WTC11 (cell line): ENCODE results near the gene SLC24A4.

ENCODE experiments used
- ATF1 ChIP-seq: sonication (generic); formaldehyde crosslinking; IDR thresholded peaks from 2 replicates; pipeline ENCODE4 v1.8.1; 2023; ENCODE audit warnings: mild to moderate bottlenecking, moderate library complexity, missing genetic modification reagents
- CREM ChIP-seq: sonication (generic); formaldehyde crosslinking; IDR thresholded peaks from 2 replicates; pipeline ENCODE4 v1.8.1; 2022; ENCODE audit warnings: mild to moderate bottlenecking, missing genetic modification reagents, moderate library complexity
- ELF4 ChIP-seq: sonication (generic); formaldehyde crosslinking; IDR thresholded peaks from 2 replicates; pipeline ENCODE4 v1.8.1; 2022; ENCODE audit warnings: low read depth, mild to moderate bottlenecking, moderate library complexity, missing genetic modification reagents
- ESRRA ChIP-seq: sonication (generic); formaldehyde crosslinking; IDR thresholded peaks from 2 replicates; pipeline ENCODE4 v1.8.1; 2022; ENCODE audit warnings: mild to moderate bottlenecking, missing genetic modification reagents, borderline replicate concordance
- HMGA2 ChIP-seq: fragments of 250-450 bp; sonication (Bioruptor Pico); IDR thresholded peaks from 2 replicates; pipeline ENCODE4 v1.4.0; 2021; ENCODE audit warnings: mild to moderate bottlenecking, moderate library complexity
- NFYB ChIP-seq: sonication (generic); formaldehyde crosslinking; conservative IDR thresholded peaks from 2 replicates; pipeline ENCODE4 v1.8.0; 2022; ENCODE audit warnings: low read depth, missing genetic modification reagents
- NR3C1 ChIP-seq: sonication (generic); formaldehyde crosslinking; conservative IDR thresholded peaks from 2 replicates; pipeline ENCODE4 v1.8.1; 2023; ENCODE audit warnings: low read depth, mild to moderate bottlenecking, missing genetic modification reagents
- PRDM15 ChIP-seq: sonication (generic); formaldehyde crosslinking; IDR thresholded peaks from 2 replicates; pipeline ENCODE4 v1.8.0; 2022; ENCODE audit warnings: missing genetic modification reagents
- USF2 ChIP-seq: sonication (generic); formaldehyde crosslinking; IDR thresholded peaks from 2 replicates; pipeline ENCODE4 v1.8.1; 2023; ENCODE audit warnings: mild to moderate bottlenecking, missing genetic modification reagents, moderate library complexity
- ZNF232 ChIP-seq: sonication (generic); formaldehyde crosslinking; IDR thresholded peaks from 2 replicates; pipeline ENCODE4 v1.8.0; 2022; ENCODE audit warnings: mild to moderate bottlenecking, missing genetic modification reagents
- TF ChIP-seq, protein P1 (sequence below): sonication (generic); formaldehyde crosslinking; IDR thresholded peaks from 2 replicates; pipeline ENCODE4 v1.8.0; 2022; ENCODE audit warnings: mild to moderate bottlenecking, missing genetic modification reagents
- TF ChIP-seq, protein P2 (sequence below): fragments of 200-600 bp; IDR thresholded peaks from 2 replicates; pipeline ENCODE4 v1.8.0; 2022; ENCODE audit warnings: antibody characterized with exemption
- TF ChIP-seq, protein P3 (sequence below): sonication (generic); formaldehyde crosslinking; IDR thresholded peaks from 2 replicates; pipeline ENCODE4 v1.8.0; 2022; ENCODE audit warnings: mild to moderate bottlenecking, missing genetic modification reagents

GRCh38 chr14:92516344-92516965, 193.5 kb downstream of the SLC24A4 start:
- TF ChIP-seq USF2 (CRISPR knock-in tag) = no peak
- TF ChIP-seq, protein P1, sequence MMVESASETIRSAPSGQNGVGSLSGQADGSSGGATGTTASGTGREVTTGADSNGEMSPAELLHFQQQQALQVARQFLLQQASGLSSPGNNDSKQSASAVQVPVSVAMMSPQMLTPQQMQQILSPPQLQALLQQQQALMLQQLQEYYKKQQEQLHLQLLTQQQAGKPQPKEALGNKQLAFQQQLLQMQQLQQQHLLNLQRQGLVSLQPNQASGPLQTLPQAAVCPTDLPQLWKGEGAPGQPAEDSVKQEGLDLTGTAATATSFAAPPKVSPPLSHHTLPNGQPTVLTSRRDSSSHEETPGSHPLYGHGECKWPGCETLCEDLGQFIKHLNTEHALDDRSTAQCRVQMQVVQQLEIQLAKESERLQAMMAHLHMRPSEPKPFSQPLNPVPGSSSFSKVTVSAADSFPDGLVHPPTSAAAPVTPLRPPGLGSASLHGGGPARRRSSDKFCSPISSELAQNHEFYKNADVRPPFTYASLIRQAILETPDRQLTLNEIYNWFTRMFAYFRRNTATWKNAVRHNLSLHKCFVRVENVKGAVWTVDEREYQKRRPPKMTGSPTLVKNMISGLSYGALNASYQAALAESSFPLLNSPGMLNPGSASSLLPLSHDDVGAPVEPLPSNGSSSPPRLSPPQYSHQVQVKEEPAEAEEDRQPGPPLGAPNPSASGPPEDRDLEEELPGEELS = no peak
- TF ChIP-seq ELF4 = no peak
- no peak for TF ChIP-seq NFYB (CRISPR knock-in tag)
- TF ChIP-seq NR3C1 (CRISPR knock-in tag) = no peak
- TF ChIP-seq ESRRA = no peak
- TF ChIP-seq, protein P2, sequence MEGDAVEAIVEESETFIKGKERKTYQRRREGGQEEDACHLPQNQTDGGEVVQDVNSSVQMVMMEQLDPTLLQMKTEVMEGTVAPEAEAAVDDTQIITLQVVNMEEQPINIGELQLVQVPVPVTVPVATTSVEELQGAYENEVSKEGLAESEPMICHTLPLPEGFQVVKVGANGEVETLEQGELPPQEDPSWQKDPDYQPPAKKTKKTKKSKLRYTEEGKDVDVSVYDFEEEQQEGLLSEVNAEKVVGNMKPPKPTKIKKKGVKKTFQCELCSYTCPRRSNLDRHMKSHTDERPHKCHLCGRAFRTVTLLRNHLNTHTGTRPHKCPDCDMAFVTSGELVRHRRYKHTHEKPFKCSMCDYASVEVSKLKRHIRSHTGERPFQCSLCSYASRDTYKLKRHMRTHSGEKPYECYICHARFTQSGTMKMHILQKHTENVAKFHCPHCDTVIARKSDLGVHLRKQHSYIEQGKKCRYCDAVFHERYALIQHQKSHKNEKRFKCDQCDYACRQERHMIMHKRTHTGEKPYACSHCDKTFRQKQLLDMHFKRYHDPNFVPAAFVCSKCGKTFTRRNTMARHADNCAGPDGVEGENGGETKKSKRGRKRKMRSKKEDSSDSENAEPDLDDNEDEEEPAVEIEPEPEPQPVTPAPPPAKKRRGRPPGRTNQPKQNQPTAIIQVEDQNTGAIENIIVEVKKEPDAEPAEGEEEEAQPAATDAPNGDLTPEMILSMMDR = no peak
- TF ChIP-seq PRDM15 (CRISPR knock-in tag) = no peak
- TF ChIP-seq ZNF232 (CRISPR knock-in tag) = no peak
- no peak for TF ChIP-seq CREM (CRISPR knock-in tag)
- TF ChIP-seq, protein P3, sequence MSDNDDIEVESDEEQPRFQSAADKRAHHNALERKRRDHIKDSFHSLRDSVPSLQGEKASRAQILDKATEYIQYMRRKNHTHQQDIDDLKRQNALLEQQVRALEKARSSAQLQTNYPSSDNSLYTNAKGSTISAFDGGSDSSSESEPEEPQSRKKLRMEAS (CRISPR knock-in tag) = no peak
- no peak for TF ChIP-seq HMGA2 (CRISPR knock-in tag)
- TF ChIP-seq ATF1 (CRISPR knock-in tag) = no peak
